Right atrium auricular region (tissue), 2 donors: ENCODE results near the gene PRTFDC1. TPM values are rescaled to one million over a fixed set of nuclear protein-coding genes. Genes with fewer than 3 reads are reported as not detected.
"Not testable (repeated sequence)": the region's sequence is repeated elsewhere in the genome, so short reads cannot be mapped to it uniquely, and the experiment has no call there.

Experiments
- DNase-seq: peaks from one replicate; pipeline ENCODE4 v3.0.0-alpha.2; 2019; ENCODE audit warnings: low spot score
- H3K27ac ChIP-seq, 2 donors: fragments of 200-600 bp; sonication (generic); 1 replicate in 1 of 2; 2 replicates in 1 of 2; pipeline ENCODE4 v1.5.1; 2016 to 2019
- H3K27me3 ChIP-seq, 2 donors: fragments of 200-600 bp; sonication (generic); one replicate each; pipeline versions ENCODE4 v1.5.1 to v1.6.0; 2017 to 2019
- H3K36me3 ChIP-seq: fragments of 200-600 bp; sonication (generic); one replicate; pipeline ENCODE4 v1.5.1; 2016
- H3K4me1 ChIP-seq, 2 donors: fragments of 200-600 bp; sonication (generic); one replicate each; pipeline versions ENCODE4 v1.5.1 to v1.6.0; 2017 to 2019
- H3K4me3 ChIP-seq, 2 donors: fragments of 200-600 bp; sonication (generic); 1 replicate in 1 of 2; 2 replicates in 1 of 2; pipeline ENCODE4 v1.5.1; 2017 to 2019; ENCODE audit warnings: mild to moderate bottlenecking in 1 of 2, moderate library complexity in 1 of 2
- H3K9me3 ChIP-seq, 2 donors: fragments of 200-600 bp; sonication (generic); one replicate each; pipeline ENCODE4 v1.5.1; 2019
- total RNA-seq, 2 donors: library from RNA; depleted of rRNA; stranded (reverse); fragments of >200 nt; gene quantifications; one replicate each; pipeline ENCODE4 v1.1.0, GENCODE V29; 2016
- TF ChIP-seq, protein P1 (sequence below), 2 donors: fragments of 200-600 bp; sonication (generic); IDR thresholded peaks; one replicate each; pipeline ENCODE4 v1.5.1; 2019; ENCODE audit warnings: antibody characterized with exemption in 2 of 2

The PRTFDC1 gene
- total RNA-seq, 2 donors from 2014 or later: 4.0 to 5.6 TPM

DNA sequence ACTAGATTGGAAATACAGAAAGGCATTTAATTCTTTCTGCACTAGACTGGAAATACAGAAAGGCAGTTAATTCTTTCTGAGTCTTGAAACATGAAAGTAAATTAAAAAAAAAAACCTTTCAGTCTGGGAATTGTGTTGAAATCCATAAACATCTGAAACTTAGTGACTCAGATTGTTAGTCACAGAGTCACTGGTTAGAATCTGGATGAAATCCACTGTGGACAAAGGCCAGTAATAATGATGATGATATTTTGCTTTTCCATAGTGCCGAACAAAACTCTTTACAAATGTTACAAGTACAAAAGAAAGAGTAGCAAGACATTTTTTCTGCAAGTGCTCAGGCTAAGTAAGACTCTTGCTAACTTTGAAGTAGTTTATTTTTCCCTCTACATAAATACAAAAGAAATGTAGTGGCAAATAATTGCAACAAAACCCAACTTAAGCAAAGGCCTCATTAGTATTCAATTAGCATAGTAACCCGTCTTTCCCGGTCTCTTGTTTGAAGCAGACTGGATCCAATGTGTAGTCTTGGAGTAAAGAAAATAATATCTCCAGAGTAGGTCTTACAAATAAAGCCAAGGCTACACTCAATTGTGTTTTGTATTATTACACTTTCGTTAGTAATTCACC, 5.8 kb upstream of the PRTFDC1 start:
- no peaks in the 10 kb centered on the region for H3K9me3 ChIP-seq
- no peak for DNase-seq
- peaks cover 0 to 18% of the 10 kb centered on the region in 2 donors for H3K4me1 ChIP-seq
- H3K36me3 ChIP-seq: no peaks in the 10 kb centered on the region
- no peaks in the 10 kb centered on the region for H3K27me3 ChIP-seq
- TF ChIP-seq, protein P1, sequence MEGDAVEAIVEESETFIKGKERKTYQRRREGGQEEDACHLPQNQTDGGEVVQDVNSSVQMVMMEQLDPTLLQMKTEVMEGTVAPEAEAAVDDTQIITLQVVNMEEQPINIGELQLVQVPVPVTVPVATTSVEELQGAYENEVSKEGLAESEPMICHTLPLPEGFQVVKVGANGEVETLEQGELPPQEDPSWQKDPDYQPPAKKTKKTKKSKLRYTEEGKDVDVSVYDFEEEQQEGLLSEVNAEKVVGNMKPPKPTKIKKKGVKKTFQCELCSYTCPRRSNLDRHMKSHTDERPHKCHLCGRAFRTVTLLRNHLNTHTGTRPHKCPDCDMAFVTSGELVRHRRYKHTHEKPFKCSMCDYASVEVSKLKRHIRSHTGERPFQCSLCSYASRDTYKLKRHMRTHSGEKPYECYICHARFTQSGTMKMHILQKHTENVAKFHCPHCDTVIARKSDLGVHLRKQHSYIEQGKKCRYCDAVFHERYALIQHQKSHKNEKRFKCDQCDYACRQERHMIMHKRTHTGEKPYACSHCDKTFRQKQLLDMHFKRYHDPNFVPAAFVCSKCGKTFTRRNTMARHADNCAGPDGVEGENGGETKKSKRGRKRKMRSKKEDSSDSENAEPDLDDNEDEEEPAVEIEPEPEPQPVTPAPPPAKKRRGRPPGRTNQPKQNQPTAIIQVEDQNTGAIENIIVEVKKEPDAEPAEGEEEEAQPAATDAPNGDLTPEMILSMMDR (IDR thresholded peaks at IDR 0.05): no peak
- no peak overlapping the region for H3K4me3 ChIP-seq
- peak overlapping the region; percentile 58 to 81 for H3K27ac ChIP-seq

DNA sequence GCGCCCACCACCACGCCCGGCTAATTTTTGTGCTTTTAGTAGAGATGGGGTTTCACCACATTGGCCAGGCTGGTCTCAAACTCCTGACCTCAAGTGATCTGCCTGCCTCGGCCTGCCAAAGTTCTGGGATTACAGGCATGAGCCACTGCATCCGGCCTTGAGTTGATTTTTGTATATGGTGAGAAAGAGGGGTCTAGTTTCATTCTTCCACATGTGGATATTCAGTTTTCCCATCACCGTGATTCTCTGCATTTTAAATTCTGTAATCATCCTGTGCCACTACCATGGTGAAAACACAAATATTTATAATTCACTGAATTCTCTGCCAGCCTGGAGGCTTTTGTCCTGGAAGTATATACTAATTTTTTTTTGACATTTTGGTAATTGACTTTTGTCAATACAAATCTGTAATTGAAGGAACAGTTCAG, 5.2 kb upstream of the PRTFDC1 start:
- Histone ChIP-seq H3K4me1 (peaks cover 0 to 22% of the 10 kb centered on the region in 2 donors), H3K27ac (peak overlapping the region; percentile 37 to 65)
- DNase-seq, H3K9me3 ChIP-seq, H3K36me3 ChIP-seq, H3K27me3 ChIP-seq, H3K4me3 ChIP-seq: not testable (repeated sequence)

DNA sequence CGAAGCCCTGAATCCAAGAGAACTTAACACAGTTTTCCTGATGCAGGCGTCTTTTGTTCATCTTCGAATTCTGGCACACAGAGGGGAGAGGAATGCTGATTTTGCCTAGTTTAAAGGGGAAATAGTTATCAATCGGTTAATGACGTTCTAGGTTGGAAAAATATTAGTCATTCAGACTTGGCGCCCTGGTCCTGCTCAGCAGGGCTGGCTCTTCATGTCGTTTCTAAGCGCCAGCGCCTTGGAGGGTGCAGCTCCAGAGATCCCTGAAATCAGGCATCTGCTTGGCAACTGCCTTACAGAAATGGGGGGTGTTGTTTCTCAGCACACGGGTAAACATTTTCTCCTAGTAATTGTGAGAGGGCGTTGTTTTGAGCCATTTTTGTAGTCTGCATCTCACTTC, 1.3 kb upstream of the PRTFDC1 start:
- H3K36me3 ChIP-seq: no peaks in the 10 kb centered on the region
- H3K4me3 ChIP-seq: peak overlapping the region in 1 of 2 donors; percentile 69
- H3K4me1 ChIP-seq: peaks cover 0 to 23% of the 10 kb centered on the region in 2 donors
- no peaks in the 10 kb centered on the region for H3K9me3 ChIP-seq
- no peaks in the 10 kb centered on the region for H3K27me3 ChIP-seq
- DNase-seq: no peak
- TF ChIP-seq, protein P1 (IDR thresholded peaks at IDR 0.05): no peak
- H3K27ac ChIP-seq: peak overlapping the region; percentile 75 to 83

DNA sequence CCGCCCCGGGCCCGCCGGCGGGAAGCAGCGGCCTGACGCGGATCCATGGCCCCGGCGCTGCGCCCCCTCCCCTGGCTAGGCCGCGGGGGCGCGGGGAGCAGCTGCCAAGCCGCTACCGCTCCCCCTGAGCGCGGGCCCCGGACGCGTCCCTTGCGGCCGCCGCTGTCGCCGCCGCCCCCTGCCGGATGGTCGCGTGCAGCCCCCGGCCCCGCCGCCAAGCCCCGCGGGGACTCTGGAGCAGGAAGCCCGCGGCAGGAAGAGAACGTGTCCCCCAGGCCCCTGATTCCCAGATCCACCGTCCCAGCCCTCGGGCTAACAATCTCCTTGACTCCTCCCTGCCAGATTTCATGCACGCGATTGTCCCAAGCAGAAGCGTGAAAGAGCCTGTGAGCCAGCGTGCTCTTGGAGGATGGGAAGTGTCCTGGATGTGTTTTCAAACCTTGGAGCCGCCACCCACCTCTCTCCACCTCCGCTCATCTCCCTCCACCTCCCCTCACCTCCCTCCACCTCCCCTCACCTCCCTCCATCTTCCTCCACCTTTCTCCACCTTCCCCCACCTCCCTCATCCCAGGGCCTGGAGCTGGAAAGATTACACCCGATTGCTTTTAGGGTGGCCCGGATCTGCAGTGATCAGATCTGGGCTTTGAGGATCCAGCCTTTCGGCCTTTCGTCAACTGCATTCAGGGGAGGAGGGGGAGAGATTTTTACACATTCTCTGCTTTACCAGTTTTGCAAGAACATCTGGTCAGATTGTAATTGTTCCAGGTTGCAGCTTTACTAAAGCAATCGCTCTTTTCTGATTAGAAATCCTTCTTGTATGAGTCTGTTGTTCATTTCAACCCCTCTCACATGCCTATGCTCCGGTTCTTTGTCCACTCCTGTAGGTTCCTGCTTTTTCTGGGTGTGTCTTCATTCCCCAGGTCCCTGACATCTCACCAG, 570 bp upstream of the PRTFDC1 start:
- Histone ChIP-seq H3K27me3 (no peaks in the 10 kb centered on the region), H3K4me3 (peak overlapping the region; percentile 53 to 69), H3K9me3 (no peaks in the 10 kb centered on the region), H3K4me1 (peaks cover 0 to 16% of the 10 kb centered on the region in 2 donors), H3K27ac (peak overlapping the region; percentile 75 to 83), H3K36me3 (no peaks in the 10 kb centered on the region)
- TF ChIP-seq, protein P1 (IDR thresholded peaks at IDR 0.05): peak; percentile 44 to 57
- DNase-seq: no peak

DNA sequence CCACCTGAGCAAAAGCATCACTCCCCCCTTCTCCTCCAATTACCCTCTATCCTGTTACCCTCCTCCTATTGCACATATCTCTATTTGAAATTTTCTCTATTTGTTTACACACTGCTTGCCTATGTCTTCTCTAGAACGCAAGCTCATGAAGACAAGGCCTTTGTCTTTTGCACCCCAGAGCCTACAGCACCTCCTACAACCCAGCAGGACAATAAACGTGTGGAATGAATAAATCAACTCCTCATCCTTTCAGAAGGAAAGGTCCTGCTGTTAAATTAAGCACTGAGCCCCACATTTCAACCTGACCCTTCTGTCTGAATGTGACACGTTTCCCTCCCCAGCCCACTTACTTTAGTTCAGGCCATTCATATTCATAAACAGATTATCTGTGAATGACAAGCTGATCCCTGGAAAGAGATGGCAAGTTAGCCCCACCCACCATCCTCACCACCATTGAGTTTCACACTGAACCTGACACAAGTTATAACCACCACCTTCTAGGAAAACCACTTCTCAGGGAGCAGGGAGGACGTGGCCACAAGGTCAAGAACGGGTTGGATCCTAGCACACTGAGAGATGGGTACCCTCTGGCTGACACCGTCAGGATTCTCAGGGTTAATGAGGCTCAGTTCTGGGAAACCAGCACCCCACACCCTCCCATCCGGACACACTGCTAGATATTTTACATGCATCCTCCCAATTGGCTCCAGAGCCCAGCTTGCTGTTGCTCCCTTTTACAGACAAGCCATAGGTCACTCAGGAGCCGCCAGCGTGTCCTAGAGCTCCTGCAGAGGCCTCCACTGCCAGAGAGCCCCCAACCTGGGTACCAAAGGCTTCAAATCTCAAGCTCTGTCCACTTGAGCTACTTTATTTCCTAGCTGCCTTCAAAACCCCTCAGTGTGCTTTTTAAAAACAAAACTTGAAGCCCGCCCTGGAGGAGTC, 934 bp downstream of the PRTFDC1 start:
- Histone ChIP-seq H3K4me1 (peaks cover 0 to 16% of the 10 kb centered on the region in 2 donors), H3K4me3 (peak overlapping the region; percentile 53 to 69), H3K36me3 (no peaks in the 10 kb centered on the region), H3K27me3 (no peaks in the 10 kb centered on the region), H3K27ac (peak overlapping the region; percentile 75 to 83), H3K9me3 (no peaks in the 10 kb centered on the region)
- DNase-seq: no peak
- TF ChIP-seq, protein P1 (IDR thresholded peaks at IDR 0.05): no peak
